Esophagus muscularis mucosa (tissue), 4 donors: ENCODE data around the gene PLXDC2. TPM values are rescaled to one million over a fixed set of nuclear protein-coding genes. Genes with fewer than 3 reads are reported as not detected.

Source experiments
- DNase-seq: peaks from one replicate; pipeline ENCODE4 v3.0.0-alpha.2; 2017; ENCODE audit errors: extremely low spot score
- H3K27ac ChIP-seq, 4 donors: fragments of 200-600 bp; sonication (generic); replicated peaks in 1 of 4; 1 replicate in 3 of 4; 2 replicates in 1 of 4; pipeline ENCODE4 v1.5.1; 2016 to 2019; ENCODE audit warnings: mild to moderate bottlenecking in 1 of 4
- H3K27me3 ChIP-seq, 4 donors: fragments of 200-600 bp; sonication (generic); one replicate each; pipeline versions ENCODE4 v1.5.1 to v1.6.0; 2016 to 2019
- H3K36me3 ChIP-seq, 4 donors: fragments of 200-600 bp; sonication (generic); one replicate each; pipeline ENCODE4 v1.5.1; 2016 to 2019
- H3K4me1 ChIP-seq, 4 donors: fragments of 200-600 bp; sonication (generic); one replicate each; pipeline ENCODE4 v1.5.1; 2016 to 2019
- H3K4me3 ChIP-seq, 4 donors: fragments of 200-600 bp; sonication (generic); 1 replicate in 2 of 4; 2 replicates in 2 of 4; pipeline ENCODE4 v1.5.1; 2016 to 2019; ENCODE audit warnings: mild to moderate bottlenecking in 4 of 4, moderate library complexity in 1 of 4
- H3K9me3 ChIP-seq, 4 donors: fragments of 200-600 bp; sonication (generic); 1 replicate in 3 of 4; 2 replicates in 1 of 4; pipeline ENCODE4 v1.5.1; 2016 to 2019
- EP300 ChIP-seq: sonication (generic); formaldehyde crosslinking; IDR thresholded peaks from one replicate; pipeline ENCODE4 v1.6.1; 2017; ENCODE audit warnings: antibody characterized with exemption
- POLR2A ChIP-seq: fragments of 450-650 bp; IDR thresholded peaks from one replicate; pipeline ENCODE4 v1.6.1; 2017; ENCODE audit warnings: antibody characterized with exemption, moderate library complexity, mild to moderate bottlenecking, low read depth
- POLR2AphosphoS5 ChIP-seq, 2 donors: sonication (generic); formaldehyde crosslinking; IDR thresholded peaks; one replicate each; pipeline ENCODE4 v1.6.1; 2017; ENCODE audit warnings: antibody characterized with exemption in 2 of 2
- WGBS: methylation state at CpG from one replicate; pipeline ENCODE4 v1.1.5; 2018; 5-methylcytosine and 5-hydroxymethylcytosine counted together
- intact Hi-C: fragments of 100-400 bp; cut with DNase I; formaldehyde crosslinking; loops from one replicate; pipeline ENCODE4 v1.15.1; 2023
- total RNA-seq, 4 donors: library from RNA; depleted of rRNA; stranded (reverse); fragments of >200 nt; gene quantifications; one replicate each; pipeline versions ENCODE4 v1.1.0 to v1.2.1, GENCODE V29; 2016
- TF ChIP-seq, protein P1 (sequence below), 3 experiments: fragments of 200-600 bp in 2 of 3; fragments of 450-650 bp in 1 of 3; sonication (generic) in 2 of 3; IDR thresholded peaks; one replicate each; pipeline ENCODE4 v1.5.1; 2017 to 2019; ENCODE audit warnings: antibody characterized with exemption in 3 of 3, mild to moderate bottlenecking in 2 of 3, moderate library complexity in 1 of 3

The PLXDC2 gene
- total RNA-seq, 4 donors from 2014 or later: 28.7 to 54.2 (median 42.4) TPM

DNA sequence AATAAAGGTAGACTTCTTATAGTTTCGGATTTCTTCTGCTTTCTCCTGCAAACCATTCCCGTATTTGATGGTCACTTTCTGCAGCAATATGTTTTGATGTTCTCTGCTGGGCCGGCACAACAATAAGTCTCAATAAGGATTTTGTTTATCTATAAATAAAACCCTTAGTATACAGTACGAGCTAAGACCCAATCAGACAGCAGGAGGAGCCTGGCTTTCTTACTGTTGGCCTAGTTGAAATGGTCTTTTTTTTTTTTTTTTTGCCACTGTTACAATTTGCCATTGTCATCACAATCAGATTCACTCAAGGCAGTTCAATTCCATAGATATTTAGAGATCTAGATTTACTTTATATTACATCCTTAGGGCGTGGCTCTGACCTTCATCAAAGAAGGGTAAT, 76.4 kb downstream of the PLXDC2 start:
- intact Hi-C loops: no loop called here
- TF ChIP-seq, protein P1, sequence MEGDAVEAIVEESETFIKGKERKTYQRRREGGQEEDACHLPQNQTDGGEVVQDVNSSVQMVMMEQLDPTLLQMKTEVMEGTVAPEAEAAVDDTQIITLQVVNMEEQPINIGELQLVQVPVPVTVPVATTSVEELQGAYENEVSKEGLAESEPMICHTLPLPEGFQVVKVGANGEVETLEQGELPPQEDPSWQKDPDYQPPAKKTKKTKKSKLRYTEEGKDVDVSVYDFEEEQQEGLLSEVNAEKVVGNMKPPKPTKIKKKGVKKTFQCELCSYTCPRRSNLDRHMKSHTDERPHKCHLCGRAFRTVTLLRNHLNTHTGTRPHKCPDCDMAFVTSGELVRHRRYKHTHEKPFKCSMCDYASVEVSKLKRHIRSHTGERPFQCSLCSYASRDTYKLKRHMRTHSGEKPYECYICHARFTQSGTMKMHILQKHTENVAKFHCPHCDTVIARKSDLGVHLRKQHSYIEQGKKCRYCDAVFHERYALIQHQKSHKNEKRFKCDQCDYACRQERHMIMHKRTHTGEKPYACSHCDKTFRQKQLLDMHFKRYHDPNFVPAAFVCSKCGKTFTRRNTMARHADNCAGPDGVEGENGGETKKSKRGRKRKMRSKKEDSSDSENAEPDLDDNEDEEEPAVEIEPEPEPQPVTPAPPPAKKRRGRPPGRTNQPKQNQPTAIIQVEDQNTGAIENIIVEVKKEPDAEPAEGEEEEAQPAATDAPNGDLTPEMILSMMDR (IDR thresholded peaks at IDR 0.05): no peak
- no peak for TF ChIP-seq POLR2AphosphoS5 (IDR thresholded peaks at IDR 0.05)
- TF ChIP-seq POLR2A: no peak
- TF ChIP-seq EP300: no peak
- no peak overlapping the region for H3K4me3 ChIP-seq
- H3K27me3 ChIP-seq: no peaks in the 10 kb centered on the region
- no peaks in the 10 kb centered on the region for H3K36me3 ChIP-seq
- no peak overlapping the region for H3K27ac ChIP-seq
- DNase-seq: no peak
- no peaks in the 10 kb centered on the region for H3K9me3 ChIP-seq
- WGBS: 76% methylated on average over 5 of the region's 5 CpGs
- peaks cover 0 to 27% (median 10%) of the 10 kb centered on the region in 4 donors for H3K4me1 ChIP-seq

DNA sequence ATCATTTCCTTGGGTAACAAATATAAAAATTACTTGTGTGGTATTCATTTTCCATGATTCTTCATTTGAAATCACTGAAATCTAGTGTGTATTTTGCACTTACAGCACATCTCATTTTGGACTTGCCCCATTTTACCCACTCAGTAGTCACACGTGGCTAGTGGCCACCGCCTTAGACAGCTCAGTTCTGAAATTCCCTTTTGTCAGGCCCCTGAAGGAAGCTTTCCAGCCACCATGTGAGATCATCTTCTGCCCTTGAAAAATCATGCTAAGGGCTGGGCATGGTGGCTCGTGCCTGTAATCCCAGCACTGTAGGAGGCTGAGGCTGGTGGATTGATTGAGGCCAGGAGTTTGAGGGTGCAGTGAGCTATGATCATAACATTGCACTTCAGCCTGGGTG, 79.3 kb downstream of the PLXDC2 start:
- Histone ChIP-seq H3K4me3 (no peak overlapping the region), H3K27ac (no peak overlapping the region), H3K36me3 (no peaks in the 10 kb centered on the region), H3K27me3 (no peaks in the 10 kb centered on the region), H3K4me1 (peaks cover 0 to 11% (median 3%) of the 10 kb centered on the region in 4 donors), H3K9me3 (no peaks in the 10 kb centered on the region)
- no peak for TF ChIP-seq POLR2A
- no peak for TF ChIP-seq EP300
- TF ChIP-seq, protein P1 (IDR thresholded peaks at IDR 0.05): no peak
- TF ChIP-seq POLR2AphosphoS5 (IDR thresholded peaks at IDR 0.05): no peak
- DNase-seq: no peak
- intact Hi-C loops: no loop called here
- 89% methylated on average over 3 of the region's 3 CpGs for WGBS

GRCh38 chr10:19902456-19902855, 86.2 kb downstream of the PLXDC2 start:
- Histone ChIP-seq H3K9me3 (no peaks in the 10 kb centered on the region), H3K27ac (no peak overlapping the region), H3K27me3 (no peaks in the 10 kb centered on the region), H3K4me3 (no peak overlapping the region), H3K4me1 (peaks cover 0 to 5% (median 0%) of the 10 kb centered on the region in 4 donors), H3K36me3 (no peaks in the 10 kb centered on the region)
- 68% methylated on average over 2 of the region's 2 CpGs for WGBS
- TF ChIP-seq POLR2AphosphoS5 (IDR thresholded peaks at IDR 0.05) (no peak), EP300 (no peak), POLR2A (no peak)
- TF ChIP-seq, protein P1 (IDR thresholded peaks at IDR 0.05): no peak
- DNase-seq: no peak
- intact Hi-C loops: no loop called here

- Histone ChIP-seq H3K36me3 (no peaks in the 10 kb centered on the region), H3K4me3 (no peak overlapping the region), H3K27me3 (no peaks in the 10 kb centered on the region), H3K4me1 (peaks cover 0 to 5% (median 0%) of the 10 kb centered on the region in 4 donors), H3K27ac (no peak overlapping the region), H3K9me3 (no peaks in the 10 kb centered on the region)
- DNase-seq: no peak
- intact Hi-C loops: no loop called here
- WGBS: 89% methylated on average over 1 of the region's 1 CpG
- TF ChIP-seq POLR2AphosphoS5 (IDR thresholded peaks at IDR 0.05): no peak
- TF ChIP-seq, protein P1 (IDR thresholded peaks at IDR 0.05): no peak
- no peak for TF ChIP-seq POLR2A
- TF ChIP-seq EP300: no peak
Observed at GRCh38 chr10:19904202-19904661, 88.0 kb downstream of the PLXDC2 start.
